Subcutaneous abdominal adipose tissue (tissue), 5 donors: ENCODE data around the gene ERC2.
"Not testable (repeated sequence)": the region's sequence is repeated elsewhere in the genome, so short reads cannot be mapped to it uniquely, and the experiment has no call there.

ENCODE experiments used
- H3K27ac ChIP-seq: one replicate; pipeline ENCODE4 v1.7.0; 2013; ENCODE audit warnings: low read depth, mild to moderate bottlenecking, inconsistent platforms, low read length, moderate library complexity
- H3K27me3 ChIP-seq, 5 donors: one replicate each; pipeline ENCODE4 v1.7.0; 2013; ENCODE audit warnings: low read length in 5 of 5, inconsistent platforms in 1 of 5; ENCODE audit not compliant: control insufficient read depth in 5 of 5, insufficient read depth in 4 of 5
- H3K36me3 ChIP-seq, 5 donors: one replicate each; pipeline ENCODE4 v1.7.0; 2013; ENCODE audit warnings: low read length in 5 of 5; ENCODE audit not compliant: control insufficient read depth in 5 of 5, insufficient read depth in 5 of 5
- H3K4me1 ChIP-seq, 5 donors: one replicate each; pipeline ENCODE4 v1.7.0; 2013; ENCODE audit warnings: low read length in 5 of 5, mild to moderate bottlenecking in 3 of 5, moderate library complexity in 1 of 5; ENCODE audit not compliant: control insufficient read depth in 5 of 5, insufficient read depth in 5 of 5
- H3K4me3 ChIP-seq, 5 donors: one replicate each; pipeline ENCODE4 v1.7.0; 2013; ENCODE audit warnings: low read length in 5 of 5, low read depth in 1 of 5
- H3K9ac ChIP-seq, 5 donors: one replicate each; pipeline ENCODE4 v1.7.0; 2013; ENCODE audit warnings: low read length in 5 of 5, mild to moderate bottlenecking in 4 of 5, moderate library complexity in 3 of 5
- H3K9me3 ChIP-seq, 5 donors: one replicate each; pipeline ENCODE4 v1.7.0; 2013; ENCODE audit warnings: low read length in 5 of 5; ENCODE audit not compliant: control insufficient read depth in 5 of 5
- donor health status: healthy.
- donor health status: healthy.
- donor health status: healthy.
- donor health status: healthy.
- donor health status: healthy.

Gene ERC2

DNA sequence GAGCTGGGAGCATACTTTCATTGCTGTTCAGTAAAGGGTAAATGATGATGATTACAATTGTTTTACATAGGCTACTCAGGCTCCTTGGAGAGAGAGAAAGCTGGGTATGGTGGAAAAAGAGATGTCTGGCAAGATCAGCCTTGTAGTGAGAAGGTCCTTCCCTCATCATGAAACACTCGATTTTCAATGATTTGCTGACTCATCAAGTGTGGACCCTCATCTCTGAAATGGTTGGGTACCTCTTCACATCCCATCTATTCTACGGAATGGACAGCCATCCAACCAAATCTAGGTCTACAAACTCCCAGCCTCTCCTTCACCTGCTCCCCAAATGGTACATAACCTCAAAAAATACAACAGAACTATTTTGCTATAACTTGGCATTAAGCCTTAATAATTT, 610.6 kb downstream of the ERC2 start:
- Histone ChIP-seq H3K4me3 (no peak overlapping the region), H3K9me3 (no peaks in the 10 kb centered on the region), H3K4me1 (peaks cover 0 to 3% (median 0%) of the 10 kb centered on the region in 5 donors), H3K36me3 (no peaks in the 10 kb centered on the region), H3K27ac (no peak overlapping the region), H3K9ac (no peak overlapping the region), H3K27me3 (no peaks in the 10 kb centered on the region)

DNA sequence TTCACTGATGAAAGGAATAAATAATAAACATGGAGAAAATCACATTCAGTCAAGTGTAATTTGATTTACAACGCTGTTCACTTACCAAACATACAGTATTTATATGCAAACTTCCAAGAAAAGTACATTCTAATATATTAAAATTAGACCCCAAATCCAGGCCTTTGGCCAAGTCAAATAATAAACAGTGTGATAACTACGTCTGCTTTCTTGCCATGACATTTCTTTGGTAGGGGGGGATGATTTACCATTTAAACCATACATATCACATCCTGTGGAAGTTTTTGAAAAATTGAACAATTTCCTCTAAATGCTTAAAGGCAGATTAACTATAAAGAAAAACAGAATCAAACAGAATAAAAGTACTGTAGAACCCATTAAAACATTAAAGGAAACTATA, 613.0 kb downstream of the ERC2 start:
- H3K4me3 ChIP-seq: no peak overlapping the region
- no peak overlapping the region for H3K27ac ChIP-seq
- no peaks in the 10 kb centered on the region for H3K27me3 ChIP-seq
- peaks cover 0 to 3% (median 0%) of the 10 kb centered on the region in 5 donors for H3K4me1 ChIP-seq
- no peaks in the 10 kb centered on the region for H3K9me3 ChIP-seq
- no peak overlapping the region for H3K9ac ChIP-seq
- no peaks in the 10 kb centered on the region for H3K36me3 ChIP-seq

DNA sequence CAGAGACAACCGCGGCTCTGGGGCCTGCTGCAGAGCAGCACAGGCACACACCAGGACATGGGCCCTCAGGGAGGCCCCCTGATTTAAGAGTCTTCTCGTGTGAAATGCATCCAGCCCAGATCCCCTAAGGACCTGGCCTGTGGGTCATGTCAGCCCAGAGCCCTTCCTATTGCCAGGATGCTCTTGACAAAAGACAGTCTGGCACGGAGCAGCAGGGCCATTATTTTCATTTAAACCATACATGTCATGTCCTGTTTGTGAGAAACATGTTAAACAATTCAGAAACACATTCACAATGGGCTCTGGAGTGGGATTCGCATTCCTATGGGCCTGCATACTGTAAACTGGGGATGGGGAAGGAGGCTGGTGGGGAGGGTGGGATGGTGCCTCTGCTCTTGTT, 613.8 kb downstream of the ERC2 start:
- no peak overlapping the region for H3K27ac ChIP-seq
- H3K36me3 ChIP-seq: no peaks in the 10 kb centered on the region
- H3K27me3 ChIP-seq: no peaks in the 10 kb centered on the region
- peaks cover 0 to 3% (median 0%) of the 10 kb centered on the region in 5 donors for H3K4me1 ChIP-seq
- no peak overlapping the region for H3K9ac ChIP-seq
- H3K4me3 ChIP-seq: no peak overlapping the region
- H3K9me3 ChIP-seq: no peaks in the 10 kb centered on the region

DNA sequence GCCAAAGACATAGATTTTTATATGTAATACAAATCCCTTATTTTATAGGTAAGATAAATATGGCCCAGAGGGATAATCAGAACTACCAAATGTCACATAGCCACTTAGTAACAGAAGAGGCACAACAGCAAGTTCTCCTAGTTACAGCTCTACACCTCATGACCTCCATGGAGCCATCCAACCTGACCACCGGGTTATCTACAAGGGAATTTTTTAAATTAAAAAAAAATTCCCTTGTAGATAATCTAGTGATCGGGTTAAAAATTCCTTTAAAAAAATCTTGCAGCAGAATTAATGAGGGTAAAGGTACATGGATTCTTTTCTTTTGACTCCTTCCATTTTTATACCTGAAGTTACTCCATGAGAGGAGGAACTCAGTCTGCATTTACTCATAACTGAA, 615.9 kb downstream of the ERC2 start:
- no peak overlapping the region for H3K27ac ChIP-seq
- no peak overlapping the region for H3K4me3 ChIP-seq
- no peak overlapping the region for H3K9ac ChIP-seq
- H3K27me3 ChIP-seq: no peaks in the 10 kb centered on the region
- H3K9me3 ChIP-seq: no peaks in the 10 kb centered on the region
- peaks cover 0 to 3% (median 0%) of the 10 kb centered on the region in 5 donors for H3K4me1 ChIP-seq
- no peaks in the 10 kb centered on the region for H3K36me3 ChIP-seq

DNA sequence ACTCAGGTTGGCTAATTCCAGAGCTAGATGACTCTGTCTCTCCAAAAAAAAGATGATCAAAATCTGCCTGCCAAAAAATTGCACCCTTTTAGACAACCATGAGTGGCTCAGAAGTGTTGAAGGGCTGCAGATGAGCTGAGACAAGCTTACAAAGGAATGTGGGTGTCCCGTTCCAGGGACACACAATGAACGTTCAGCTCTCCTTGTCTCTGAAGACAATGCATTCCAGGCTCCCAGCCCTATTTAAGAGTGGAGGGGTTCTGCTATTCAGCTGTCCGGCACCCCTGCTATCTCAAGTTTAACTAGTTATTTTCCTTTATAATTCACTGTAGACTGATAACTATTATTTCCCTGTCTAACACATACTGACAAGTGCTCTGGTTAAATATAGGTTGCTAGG, 626.1 kb downstream of the ERC2 start:
- H3K4me3 ChIP-seq: no peak overlapping the region
- no peak overlapping the region for H3K27ac ChIP-seq
- H3K9me3 ChIP-seq: peaks cover 0 to 4% (median 0%) of the 10 kb centered on the region in 5 donors
- no peak overlapping the region for H3K9ac ChIP-seq
- H3K27me3 ChIP-seq: no peaks in the 10 kb centered on the region
- H3K4me1 ChIP-seq: no peaks in the 10 kb centered on the region
- H3K36me3 ChIP-seq: no peaks in the 10 kb centered on the region

DNA sequence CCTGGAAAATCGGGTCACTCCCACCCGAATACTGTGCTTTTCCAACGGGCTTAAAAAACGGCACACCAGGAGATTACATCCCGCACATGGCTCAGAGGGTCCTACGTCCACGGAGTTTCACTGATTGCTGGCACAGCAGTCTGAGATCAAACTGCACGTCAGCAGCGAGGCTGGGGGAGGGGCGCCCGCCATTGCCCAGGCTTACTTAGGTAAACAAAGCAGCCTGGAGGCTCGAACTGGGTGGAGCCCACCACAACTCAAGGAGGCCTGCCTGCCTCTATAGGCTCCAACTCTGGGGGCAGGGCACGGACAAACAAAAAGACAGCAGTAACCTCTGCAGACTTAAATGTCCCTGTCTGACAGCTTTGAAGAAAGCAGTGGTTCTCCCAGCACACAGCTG, 636.4 kb downstream of the ERC2 start:
- not testable (repeated sequence) for H3K9ac ChIP-seq, H3K4me1 ChIP-seq, H3K9me3 ChIP-seq, H3K4me3 ChIP-seq, H3K27me3 ChIP-seq, H3K36me3 ChIP-seq, H3K27ac ChIP-seq

DNA sequence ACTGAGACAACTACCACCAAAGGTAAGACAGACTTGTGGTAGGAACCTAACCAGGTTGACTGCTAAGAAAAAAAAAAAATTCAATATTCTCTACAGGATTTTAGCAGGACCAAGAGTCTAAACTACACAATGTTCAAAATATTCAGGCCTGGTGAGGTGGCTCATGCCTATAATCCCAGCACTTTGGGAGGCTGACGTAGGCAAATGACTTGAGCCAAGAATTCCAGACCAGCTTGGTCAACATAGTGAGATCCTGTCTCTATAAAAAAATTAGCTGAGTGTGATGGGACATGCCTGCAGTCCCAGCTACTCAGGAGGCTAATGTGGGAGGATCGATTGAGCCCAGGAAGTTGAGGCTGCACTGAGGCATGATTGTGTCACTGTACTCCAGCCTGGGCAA, 639.6 kb downstream of the ERC2 start:
- no peaks in the 10 kb centered on the region for H3K4me1 ChIP-seq
- H3K27ac ChIP-seq: no peak overlapping the region
- no peaks in the 10 kb centered on the region for H3K36me3 ChIP-seq
- H3K9ac ChIP-seq: no peak overlapping the region
- H3K27me3 ChIP-seq: no peaks in the 10 kb centered on the region
- no peak overlapping the region for H3K4me3 ChIP-seq
- H3K9me3 ChIP-seq: no peaks in the 10 kb centered on the region

DNA sequence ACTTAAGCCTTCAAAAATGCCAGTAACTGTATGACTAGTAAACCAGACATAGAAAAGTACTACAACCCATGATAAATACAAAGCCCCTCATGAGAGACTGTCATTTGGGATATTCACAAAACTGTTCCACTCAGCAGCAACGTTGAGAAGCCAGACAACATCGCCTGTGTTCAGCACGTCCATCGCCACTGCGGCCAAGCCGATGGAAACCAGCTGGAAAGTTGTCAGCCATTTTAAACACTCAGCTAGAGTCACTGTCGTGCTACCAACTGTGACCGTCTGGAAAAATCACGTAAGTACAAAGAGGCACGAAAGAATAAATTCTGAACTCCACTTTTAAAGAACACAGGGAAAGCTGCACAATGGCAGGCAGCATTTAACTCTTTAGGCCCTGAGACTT, 640.5 kb downstream of the ERC2 start:
- H3K27ac ChIP-seq: no peak overlapping the region
- H3K36me3 ChIP-seq: no peaks in the 10 kb centered on the region
- no peaks in the 10 kb centered on the region for H3K4me1 ChIP-seq
- no peaks in the 10 kb centered on the region for H3K9me3 ChIP-seq
- H3K9ac ChIP-seq: no peak overlapping the region
- H3K27me3 ChIP-seq: no peaks in the 10 kb centered on the region
- no peak overlapping the region for H3K4me3 ChIP-seq

DNA sequence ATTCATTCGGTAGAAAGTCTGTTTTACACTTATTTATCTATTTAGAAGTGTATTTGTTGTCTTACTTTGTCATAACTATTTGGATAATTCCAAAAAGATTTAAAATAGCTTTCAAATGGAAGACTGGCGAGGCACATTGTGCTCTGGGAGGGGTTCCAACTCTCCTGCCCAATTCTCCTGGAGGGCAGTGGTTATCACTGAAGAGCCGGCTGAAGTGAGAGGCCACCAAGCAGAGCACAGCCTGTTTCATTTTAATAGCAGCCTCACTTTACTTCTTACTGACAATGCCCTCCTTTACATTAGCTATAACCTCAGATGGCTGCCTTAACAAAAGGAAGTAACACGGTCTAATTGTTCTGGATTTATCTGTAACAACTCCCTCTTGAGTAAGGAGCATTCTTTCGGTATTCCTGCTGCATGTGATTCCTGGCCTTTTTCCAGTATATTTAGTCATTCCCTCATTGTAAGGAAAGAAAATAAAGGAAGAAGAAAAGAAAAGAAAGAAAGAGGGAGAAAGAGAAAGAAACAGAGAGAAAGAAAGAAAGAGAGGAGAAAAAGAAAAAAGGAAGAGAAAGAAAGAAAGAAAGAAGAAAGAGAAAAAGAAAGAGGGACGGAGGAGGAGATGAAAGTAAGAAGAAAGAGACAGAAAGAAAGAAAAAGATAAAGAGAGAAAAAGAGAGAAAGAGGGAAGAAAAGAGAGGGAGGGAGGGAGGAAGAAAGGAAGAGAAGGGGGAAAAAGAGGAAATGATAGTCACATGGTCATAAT, 641.4 kb downstream of the ERC2 start:
- H3K4me3 ChIP-seq: no peak overlapping the region
- H3K4me1 ChIP-seq: no peaks in the 10 kb centered on the region
- H3K27ac ChIP-seq: no peak overlapping the region
- H3K9me3 ChIP-seq: no peaks in the 10 kb centered on the region
- no peaks in the 10 kb centered on the region for H3K27me3 ChIP-seq
- H3K36me3 ChIP-seq: no peaks in the 10 kb centered on the region
- H3K9ac ChIP-seq: no peak overlapping the region

DNA sequence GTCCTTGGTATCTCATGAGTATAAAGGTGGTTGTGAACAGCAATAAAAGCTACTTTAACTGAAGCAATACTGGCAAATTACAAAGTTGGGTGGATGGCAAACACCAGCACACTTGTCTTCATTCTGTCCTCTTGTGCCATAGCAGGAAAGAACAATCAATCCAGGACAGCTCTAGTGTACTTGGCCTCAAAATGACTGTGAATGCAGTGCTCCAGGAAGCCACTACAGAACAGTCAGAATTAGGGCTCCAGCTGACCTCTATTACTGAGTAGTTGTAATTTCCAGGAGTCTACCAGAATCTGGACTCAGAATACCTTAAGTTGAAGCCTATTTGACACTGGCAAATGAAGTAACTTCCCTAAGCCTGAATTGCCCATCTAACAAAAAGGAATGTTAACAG, 642.2 kb downstream of the ERC2 start:
- Histone ChIP-seq H3K9ac (no peak overlapping the region), H3K27me3 (no peaks in the 10 kb centered on the region), H3K27ac (no peak overlapping the region), H3K36me3 (no peaks in the 10 kb centered on the region), H3K4me3 (no peak overlapping the region), H3K4me1 (no peaks in the 10 kb centered on the region), H3K9me3 (no peaks in the 10 kb centered on the region)
